SU-DHL-6 (cell line): ENCODE measurements around the gene ZBTB17.

Experiments
- H2AFZ ChIP-seq: fragments of 200-600 bp; sonication (generic); 2 replicates; pipeline ENCODE4 v1.6.1; 2014; ENCODE audit warnings: low read depth, mild to moderate bottlenecking, moderate library complexity, mixed read lengths, antibody characterized with exemption, low read length; ENCODE audit not compliant: severe bottlenecking
- H3F3A ChIP-seq: fragments of 200-600 bp; shearing (Covaris generic); 2 replicates; pipeline ENCODE4 v1.6.0; 2016; ENCODE audit warnings: antibody characterized with exemption, mild to moderate bottlenecking; ENCODE audit not compliant: insufficient read depth
- H3K27ac ChIP-seq: fragments of 200-600 bp; sonication (generic); 2 replicates; pipeline ENCODE4 v1.5.1; 2016; ENCODE audit warnings: low read depth, mild to moderate bottlenecking, low read length, moderate library complexity, mixed read lengths
- H3K27me3 ChIP-seq: fragments of 200-600 bp; sonication (generic), shearing (Covaris generic); 2 replicates; pipeline ENCODE4 v1.6.0; 2014; ENCODE audit warnings: mild to moderate bottlenecking, low read length
- H3K36me3 ChIP-seq: fragments of 200-600 bp; sonication (generic); 2 replicates; pipeline ENCODE4 v1.6.1; 2014; ENCODE audit warnings: mild to moderate bottlenecking, low read length, mixed read lengths
- H3K4me2 ChIP-seq: fragments of 300-600, 200-600 bp; shearing (Covaris generic), sonication (generic); 2 replicates; pipeline ENCODE4 v1.6.0; 2014; ENCODE audit warnings: low read length, low read depth, mild to moderate bottlenecking; ENCODE audit not compliant: poor library complexity, severe bottlenecking
- H3K4me3 ChIP-seq: fragments of 200-600 bp; sonication (generic); 2 replicates; pipeline ENCODE4 v1.5.1; 2014; ENCODE audit warnings: antibody characterized with exemption, low read length, mild to moderate bottlenecking, mixed read lengths; ENCODE audit not compliant: insufficient read depth, poor library complexity, severe bottlenecking
- H3K79me2 ChIP-seq: fragments of 200-600 bp; sonication (generic); 2 replicates; pipeline ENCODE4 v1.6.1; 2014; ENCODE audit warnings: mild to moderate bottlenecking, low read length, moderate library complexity; ENCODE audit not compliant: insufficient read depth
- H3K9ac ChIP-seq: fragments of 200-600 bp; sonication (generic); 2 replicates; pipeline ENCODE4 v1.7.0; 2014; ENCODE audit warnings: mild to moderate bottlenecking, low read length
- H3K9me2 ChIP-seq: fragments of 200-600 bp; sonication (generic); replicated peaks from 2 replicates; pipeline ENCODE4 v1.6.1; 2014; ENCODE audit warnings: low read length; ENCODE audit not compliant: insufficient read depth
- H3K9me3 ChIP-seq: fragments of 200-600 bp; sonication (generic); 2 replicates; pipeline ENCODE4 v1.6.1; 2014; ENCODE audit warnings: low read length, mixed read lengths; ENCODE audit not compliant: insufficient read depth
- H4K20me1 ChIP-seq: fragments of 200-600 bp; sonication (generic); 2 replicates; pipeline ENCODE4 v1.6.1; 2014; ENCODE audit warnings: low read depth, mild to moderate bottlenecking, antibody characterized with exemption, low read length, moderate library complexity, mixed read lengths
- CTCF ChIP-seq: fragments of 200-600 bp; sonication (generic); IDR thresholded peaks from one replicate; pipeline ENCODE4 v1.5.1; 2017; ENCODE audit warnings: antibody characterized with exemption, mild to moderate bottlenecking, low read length, moderate library complexity; ENCODE audit not compliant: insufficient read depth, poor library complexity, severe bottlenecking
- EZH2phosphoT487 ChIP-seq: fragments of 200-600 bp; sonication (generic), shearing (Covaris generic); conservative IDR thresholded peaks from 2 replicates; pipeline ENCODE4 v1.6.1; 2018; ENCODE audit warnings: mild to moderate bottlenecking, antibody characterized with exemption, low read length, moderate library complexity, mixed read lengths

Gene ZBTB17

GRCh38 chr1:15911141-15911540, 64.8 kb downstream of the ZBTB17 start:
- Histone ChIP-seq H3K9ac (no peak overlapping the region), H4K20me1 (peaks cover 40% of the 10 kb centered on the region), H3K27ac (no peak overlapping the region), H3K9me3 (no peaks in the 10 kb centered on the region), H3K4me2 (no peak overlapping the region), H3F3A (peaks cover 4% of the 10 kb centered on the region), H3K9me2 (no peaks in the 10 kb centered on the region), H3K79me2 (peaks cover 96% of the 10 kb centered on the region), H3K4me3 (no peak overlapping the region), H2AFZ (no peak overlapping the region), H3K36me3 (peaks cover 47% of the 10 kb centered on the region), H3K27me3 (no peaks in the 10 kb centered on the region)
- TF ChIP-seq EZH2phosphoT487 (no peak), CTCF (no peak)

- TF ChIP-seq CTCF (no peak), EZH2phosphoT487 (no peak)
- Histone ChIP-seq H4K20me1 (peaks cover 52% of the 10 kb centered on the region), H3K4me2 (no peak overlapping the region), H2AFZ (no peak overlapping the region), H3K9me3 (no peaks in the 10 kb centered on the region), H3K27ac (no peak overlapping the region), H3K4me3 (no peak overlapping the region), H3K27me3 (no peaks in the 10 kb centered on the region), H3K36me3 (peaks cover 33% of the 10 kb centered on the region), H3K79me2 (peaks cover 95% of the 10 kb centered on the region), H3F3A (peaks cover 4% of the 10 kb centered on the region; the same call in 1 of the 2 replicates), H3K9me2 (no peaks in the 10 kb centered on the region), H3K9ac (no peak overlapping the region)
Observed at GRCh38 chr1:15908597-15908996, 67.3 kb downstream of the ZBTB17 start.

- no peaks in the 10 kb centered on the region for H3K9me2 ChIP-seq
- peaks cover 99% of the 10 kb centered on the region for H3K79me2 ChIP-seq
- no peak overlapping the region for H3K4me2 ChIP-seq
- no peaks in the 10 kb centered on the region for H3K9me3 ChIP-seq
- no peak overlapping the region for H3K4me3 ChIP-seq
- H4K20me1 ChIP-seq = peaks cover 52% of the 10 kb centered on the region
- no peak overlapping the region for H3K9ac ChIP-seq
- H3K27me3 ChIP-seq = no peaks in the 10 kb centered on the region
- no peak for TF ChIP-seq EZH2phosphoT487
- no peak for TF ChIP-seq CTCF
- no peak overlapping the region for H2AFZ ChIP-seq
- H3K36me3 ChIP-seq = peaks cover 2% of the 10 kb centered on the region; the same call in 1 of the 2 replicates
- H3K27ac ChIP-seq = no peak overlapping the region
- H3F3A ChIP-seq = peaks cover 13% of the 10 kb centered on the region
Observed at GRCh38 chr1:15902882-15903281, 73.0 kb downstream of the ZBTB17 start.
